WI38 (cell line): Measurements from ENCODE around the gene LTBP4.

Experiments used
- H3K4me3 ChIP-seq: 2 replicates; pipeline ENCODE4 v1.5.1; 2011; ENCODE audit warnings: low read depth, mild to moderate bottlenecking, control low read depth, low read length
- TF ChIP-seq, protein P1 (sequence below): IDR thresholded peaks from 2 replicates; pipeline ENCODE4 v1.5.1; 2012; ENCODE audit warnings: low read depth, mild to moderate bottlenecking, control low read depth, low read length

Gene LTBP4

DNA sequence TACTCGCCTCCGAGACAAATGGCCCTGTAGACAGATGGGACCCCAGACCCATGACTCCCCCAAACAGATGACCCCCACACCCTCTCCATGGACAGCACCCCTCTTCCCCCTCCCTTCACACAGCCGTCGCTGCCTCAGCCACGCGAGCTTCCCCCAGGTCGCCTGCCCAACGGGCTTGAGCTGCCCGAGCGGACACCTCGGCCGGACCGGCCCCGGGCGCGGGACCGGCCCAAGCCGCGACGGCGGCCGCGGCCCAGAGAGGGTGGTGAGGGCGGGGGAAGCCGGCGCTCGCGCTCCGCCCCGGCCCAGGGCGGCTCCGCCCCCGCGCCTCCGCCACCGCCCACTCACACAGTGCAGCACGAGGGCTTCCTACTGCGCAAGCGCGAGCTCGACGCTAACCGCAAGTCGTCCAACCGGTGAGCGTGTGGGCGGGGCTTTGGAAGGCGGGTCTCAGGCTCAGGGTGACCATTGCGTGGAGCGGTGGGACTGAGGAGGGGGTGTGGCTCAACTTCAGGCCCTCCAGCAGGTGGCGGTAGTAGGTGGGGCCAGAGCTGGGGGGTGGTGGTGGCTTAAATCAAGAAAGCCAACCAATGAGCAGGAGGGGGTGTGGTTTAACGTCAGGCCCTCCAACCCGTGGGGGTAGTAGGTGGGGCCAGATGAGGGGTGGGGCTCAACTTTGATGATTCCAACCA lies 30.7 kb upstream of the LTBP4 start:
- H3K4me3 ChIP-seq, result peak overlapping the region; percentile 67
- TF ChIP-seq, protein P1, sequence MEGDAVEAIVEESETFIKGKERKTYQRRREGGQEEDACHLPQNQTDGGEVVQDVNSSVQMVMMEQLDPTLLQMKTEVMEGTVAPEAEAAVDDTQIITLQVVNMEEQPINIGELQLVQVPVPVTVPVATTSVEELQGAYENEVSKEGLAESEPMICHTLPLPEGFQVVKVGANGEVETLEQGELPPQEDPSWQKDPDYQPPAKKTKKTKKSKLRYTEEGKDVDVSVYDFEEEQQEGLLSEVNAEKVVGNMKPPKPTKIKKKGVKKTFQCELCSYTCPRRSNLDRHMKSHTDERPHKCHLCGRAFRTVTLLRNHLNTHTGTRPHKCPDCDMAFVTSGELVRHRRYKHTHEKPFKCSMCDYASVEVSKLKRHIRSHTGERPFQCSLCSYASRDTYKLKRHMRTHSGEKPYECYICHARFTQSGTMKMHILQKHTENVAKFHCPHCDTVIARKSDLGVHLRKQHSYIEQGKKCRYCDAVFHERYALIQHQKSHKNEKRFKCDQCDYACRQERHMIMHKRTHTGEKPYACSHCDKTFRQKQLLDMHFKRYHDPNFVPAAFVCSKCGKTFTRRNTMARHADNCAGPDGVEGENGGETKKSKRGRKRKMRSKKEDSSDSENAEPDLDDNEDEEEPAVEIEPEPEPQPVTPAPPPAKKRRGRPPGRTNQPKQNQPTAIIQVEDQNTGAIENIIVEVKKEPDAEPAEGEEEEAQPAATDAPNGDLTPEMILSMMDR, result no peak

DNA sequence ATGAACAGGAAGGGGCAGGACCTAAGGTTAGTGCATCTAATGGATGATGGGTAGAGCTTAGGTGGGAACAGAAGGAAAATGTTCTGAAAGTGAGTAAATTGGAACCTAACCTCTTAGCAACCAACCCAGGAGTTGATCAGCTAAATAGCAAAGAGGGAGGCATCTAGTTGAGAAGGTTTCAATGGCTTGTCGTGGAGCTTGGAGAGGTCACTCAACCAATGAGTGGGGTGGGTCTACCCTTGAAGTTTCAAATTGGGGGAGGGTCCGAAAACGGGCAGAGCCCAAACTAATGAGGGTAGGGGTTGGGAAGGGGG lies 30.2 kb upstream of the LTBP4 start:
- no peak overlapping the region for H3K4me3 ChIP-seq
- TF ChIP-seq, protein P1, result no peak

DNA sequence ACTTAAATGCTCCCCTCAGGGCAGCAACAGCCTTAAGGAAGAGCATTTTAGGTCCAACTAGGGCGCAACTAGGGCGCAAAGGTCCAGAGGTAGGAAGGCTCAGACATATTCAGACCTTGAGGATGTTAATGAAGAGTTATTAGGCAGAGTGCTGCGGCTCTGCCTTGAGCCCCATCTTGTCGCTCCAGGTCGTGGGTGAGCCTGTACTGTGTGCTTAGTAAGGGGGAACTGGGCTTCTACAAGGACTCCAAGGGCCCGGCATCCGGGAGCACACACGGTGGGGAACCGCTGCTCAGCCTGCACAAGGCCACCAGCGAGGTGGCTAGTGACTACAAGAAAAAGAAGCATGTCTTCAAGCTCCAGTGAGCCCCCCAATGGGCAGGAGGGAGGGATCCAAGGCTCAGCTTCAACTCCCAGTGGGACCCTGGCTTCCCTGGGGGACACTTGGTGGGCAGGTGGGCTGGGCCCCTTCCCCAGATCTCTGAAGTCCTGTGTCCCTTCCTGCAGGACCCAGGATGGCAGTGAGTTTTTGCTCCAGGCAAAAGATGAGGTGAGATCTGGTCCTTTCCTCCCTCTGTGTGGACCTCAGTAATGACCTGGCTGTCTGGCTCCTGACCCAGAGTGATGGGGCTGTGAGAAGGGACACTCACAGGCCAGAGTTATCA lies 29.2 kb upstream of the LTBP4 start:
- no peak overlapping the region for H3K4me3 ChIP-seq
- TF ChIP-seq, protein P1, result no peak

DNA sequence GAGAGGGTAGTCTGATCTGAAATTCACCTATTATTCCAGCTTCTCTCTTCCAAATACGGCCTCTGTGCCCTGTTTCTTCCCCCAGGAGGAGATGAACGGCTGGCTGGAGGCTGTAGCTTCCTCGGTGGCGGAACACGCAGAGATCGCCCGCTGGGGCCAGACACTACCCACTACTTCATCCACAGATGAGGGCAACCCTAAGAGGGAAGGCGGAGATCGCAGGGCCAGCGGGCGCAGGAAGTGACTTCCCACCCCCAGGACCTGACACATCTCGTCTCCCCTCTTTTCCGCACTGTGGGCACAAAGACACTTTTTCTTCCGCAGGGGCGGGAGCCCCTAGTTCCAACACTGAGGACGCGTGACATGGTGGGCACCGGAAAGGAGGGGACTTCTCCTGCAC lies 25.8 kb upstream of the LTBP4 start:
- no peak overlapping the region for H3K4me3 ChIP-seq
- TF ChIP-seq, protein P1, result no peak

DNA sequence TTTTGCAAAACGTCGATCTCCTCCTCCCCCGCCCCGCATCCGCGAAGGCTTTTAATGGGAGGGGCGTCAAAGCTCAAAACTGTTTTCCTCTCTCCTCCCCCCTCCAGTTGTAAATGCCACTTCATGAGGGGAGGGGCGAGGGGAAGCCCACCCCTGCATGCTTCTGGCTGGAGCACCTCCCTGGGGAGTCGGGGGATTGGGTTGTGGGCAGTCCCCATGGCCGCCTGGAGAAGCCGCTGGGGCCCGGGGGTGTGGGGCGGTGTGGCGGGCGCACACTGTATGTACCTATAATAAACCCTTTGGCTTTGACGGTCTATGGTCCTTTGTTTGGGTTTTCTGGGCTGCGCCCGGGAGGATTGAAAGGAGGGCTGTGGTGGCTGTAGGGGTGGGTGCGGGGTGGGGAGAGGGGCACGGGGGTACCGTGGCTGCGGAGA lies 25.0 kb upstream of the LTBP4 start:
- TF ChIP-seq, protein P1, result no peak
- H3K4me3 ChIP-seq, result peak overlapping the region; percentile 92

DNA sequence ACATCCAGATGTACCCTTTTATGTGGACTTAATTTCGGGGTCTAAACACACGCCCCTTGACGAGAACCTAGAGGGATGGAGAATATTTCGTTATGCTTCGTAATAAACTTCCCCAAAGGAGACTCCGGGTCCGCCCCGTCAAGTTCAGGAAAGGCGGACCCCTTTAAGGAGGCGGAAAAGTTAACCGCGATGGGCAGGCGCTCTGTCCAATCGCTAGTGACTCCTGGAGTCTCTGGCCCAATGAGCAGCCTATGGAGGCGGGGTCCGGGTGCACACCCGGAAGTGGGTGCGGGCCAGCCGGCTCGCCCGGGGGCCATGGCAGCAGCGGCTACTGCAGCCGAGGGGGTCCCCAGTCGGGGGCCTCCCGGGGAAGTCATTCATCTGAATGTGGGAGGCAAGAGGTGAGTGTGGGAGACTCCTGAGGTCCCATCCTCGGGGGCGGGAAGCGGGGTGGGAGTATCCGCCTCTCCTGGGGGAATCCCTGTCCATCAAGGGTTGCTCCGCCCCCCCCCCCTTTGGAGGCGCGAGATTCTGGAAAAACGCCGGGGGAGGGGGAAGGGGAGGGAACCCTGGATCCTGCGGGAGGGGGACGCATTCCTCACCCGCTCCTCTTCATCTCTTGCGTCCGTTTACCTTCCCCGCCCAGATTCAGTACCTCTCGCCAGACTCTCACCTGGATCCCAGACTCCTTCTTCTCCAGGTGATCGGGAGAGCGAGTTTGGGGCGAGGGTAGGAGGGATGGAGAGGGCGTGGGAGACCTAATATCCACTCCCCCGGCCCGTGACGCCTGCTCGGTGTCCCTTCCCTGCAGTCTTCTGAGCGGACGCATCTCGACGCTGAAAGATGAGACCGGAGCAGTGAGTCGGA lies 24.4 kb upstream of the LTBP4 start, which contains the start of gene SHKBP1:
Gene SHKBP1 (plus strand): TSS at position 289 of the 867 bp plus-strand sequence. CDS start 27 bp downstream, at position 316.
- peak within 1 kb of the TSS; percentile 92 for H3K4me3 ChIP-seq
- TF ChIP-seq, protein P1, result no peak
